Body of pancreas (tissue), 4 donors: ENCODE measurements around the gene ATF6. TPM values are rescaled to one million over a fixed set of nuclear protein-coding genes. Genes with fewer than 3 reads are reported as not detected.

Experiments used
- ATAC-seq: fragments of 150-250 bp; one replicate; pipeline ENCODE4 v1.9.1; 2016
- DNase-seq, 4 donors: peaks; one replicate each; pipeline ENCODE4 v3.0.0-alpha.2; 2019
- H3K27ac ChIP-seq, 4 donors: fragments of 200-600 bp; sonication (generic); 1 replicate in 3 of 4; 2 replicates in 1 of 4; pipeline versions ENCODE4 v1.5.1 to v1.6.1; 2016 to 2019; ENCODE audit warnings: mild to moderate bottlenecking in 1 of 4, mixed read lengths in 1 of 4, moderate library complexity in 1 of 4
- H3K27me3 ChIP-seq, 2 donors: fragments of 200-600 bp; sonication (generic); one replicate each; pipeline ENCODE4 v1.6.0; 2016; ENCODE audit warnings: mild to moderate bottlenecking in 1 of 2
- H3K36me3 ChIP-seq, 2 donors: fragments of 200-600 bp; sonication (generic); replicated peaks in 1 of 2; 2 replicates each; pipeline ENCODE4 v1.5.1; 2016; ENCODE audit warnings: low read depth in 2 of 2; ENCODE audit not compliant: insufficient read depth in 1 of 2
- H3K4me1 ChIP-seq: fragments of 200-600 bp; sonication (generic); one replicate; pipeline ENCODE4 v1.6.0; 2016
- H3K4me3 ChIP-seq, 2 donors: fragments of 200-600 bp; sonication (generic); 1 replicate in 1 of 2; 2 replicates in 1 of 2; pipeline ENCODE4 v1.5.1; 2016 to 2019
- H3K9me3 ChIP-seq, 3 donors: fragments of 200-600 bp; sonication (generic); 1 replicate in 2 of 3; 2 replicates in 1 of 3; pipeline ENCODE4 v1.5.1; 2016
- CTCF ChIP-seq, 7 experiments: fragments of 450-650 bp in 4 of 7; fragments of 200-600 bp in 3 of 7; sonication (generic) in 3 of 7; IDR thresholded peaks; one replicate each; pipeline ENCODE4 v1.5.1; 2016 to 2019; ENCODE audit warnings: antibody characterized with exemption in 7 of 7
- POLR2A ChIP-seq, 3 donors: fragments of 450-650 bp; IDR thresholded peaks; one replicate each; pipeline ENCODE4 v1.6.1; 2016; ENCODE audit warnings: antibody characterized with exemption in 3 of 3, mild to moderate bottlenecking in 2 of 3
- WGBS, 2 donors: methylation state at CpG; one replicate each; pipeline ENCODE4 v1.1.5; 2017; 5-methylcytosine and 5-hydroxymethylcytosine counted together
- intact Hi-C: fragments of 100-400 bp; cut with DNase I; formaldehyde crosslinking; loops from one replicate; pipeline ENCODE4 v1.15.1; 2023
- total RNA-seq, 2 donors: library from RNA; depleted of rRNA; stranded (reverse); fragments of >200 nt; gene quantifications; one replicate each; pipeline ENCODE4 v1.1.0, GENCODE V29; 2016

Gene ATF6
- total RNA-seq, 2 donors from 2014 or later, result 12.5 to 16.3 TPM

GRCh38 chr1:161983725-161984124 is 217.6 kb downstream of the ATF6 start:
- ATAC-seq (no peak), DNase-seq (no peak)
- WGBS, 2 donors, result 80 to 87% methylated on average over 18 to 22 of the region's 22 CpGs
- no peak for TF ChIP-seq POLR2A (IDR thresholded peaks at IDR 0.05)
- no peak for TF ChIP-seq CTCF (IDR thresholded peaks at IDR 0.05)
- H3K27ac ChIP-seq, result no peak overlapping the region
- no peaks in the 10 kb centered on the region for H3K4me1 ChIP-seq
- intact Hi-C loops, result no loop called here
- H3K27me3 ChIP-seq, result no peaks in the 10 kb centered on the region
- no peaks in the 10 kb centered on the region for H3K36me3 ChIP-seq
- H3K4me3 ChIP-seq, result no peak overlapping the region
- peaks cover 0 to 9% (median 0%) of the 10 kb centered on the region in 3 donors for H3K9me3 ChIP-seq

GRCh38 chr1:161985301-161985822 is 219.2 kb downstream of the ATF6 start:
- H3K4me3 ChIP-seq, result no peak overlapping the region
- H3K27me3 ChIP-seq, result no peaks in the 10 kb centered on the region
- ATAC-seq (no peak), DNase-seq (no peak)
- TF ChIP-seq CTCF (IDR thresholded peaks at IDR 0.05) (no peak), POLR2A (IDR thresholded peaks at IDR 0.05) (no peak)
- no peak overlapping the region for H3K27ac ChIP-seq
- H3K4me1 ChIP-seq, result no peaks in the 10 kb centered on the region
- H3K36me3 ChIP-seq, result no peaks in the 10 kb centered on the region
- intact Hi-C loops, result no loop called here
- peaks cover 0 to 9% (median 0%) of the 10 kb centered on the region in 3 donors for H3K9me3 ChIP-seq
- 65 to 72% methylated on average over 5 of the region's 5 CpGs for WGBS, 2 donors

GRCh38 chr1:161986328-161986727 is 220.2 kb downstream of the ATF6 start:
- DNase-seq (no peak), ATAC-seq (no peak)
- Histone ChIP-seq H3K4me1 (no peaks in the 10 kb centered on the region), H3K27ac (no peak overlapping the region), H3K27me3 (no peaks in the 10 kb centered on the region), H3K36me3 (no peaks in the 10 kb centered on the region), H3K4me3 (no peak overlapping the region), H3K9me3 (peaks cover 0 to 9% (median 0%) of the 10 kb centered on the region in 3 donors)
- intact Hi-C loops, result no loop called here
- WGBS, 2 donors, result 65 to 76% methylated on average over 4 of the region's 4 CpGs
- TF ChIP-seq CTCF (IDR thresholded peaks at IDR 0.05), result no peak
- TF ChIP-seq POLR2A (IDR thresholded peaks at IDR 0.05), result no peak

GRCh38 chr1:161987303-161987702 is 221.2 kb downstream of the ATF6 start:
- Histone ChIP-seq H3K27ac (no peak overlapping the region), H3K9me3 (peaks cover 0 to 9% (median 0%) of the 10 kb centered on the region in 3 donors), H3K27me3 (no peaks in the 10 kb centered on the region), H3K4me3 (no peak overlapping the region), H3K36me3 (no peaks in the 10 kb centered on the region), H3K4me1 (no peaks in the 10 kb centered on the region)
- ATAC-seq, result no peak
- intact Hi-C loops, result no loop called here
- no peak for DNase-seq
- no peak for TF ChIP-seq CTCF (IDR thresholded peaks at IDR 0.05)
- no peak for TF ChIP-seq POLR2A (IDR thresholded peaks at IDR 0.05)
- WGBS, 2 donors, result 69 to 80% methylated on average over 1 of the region's 1 CpG

- intact Hi-C loops, result no loop called here
- DNase-seq, result no peak
- no peak for ATAC-seq
- Histone ChIP-seq H3K27ac (no peak overlapping the region), H3K36me3 (no peaks in the 10 kb centered on the region), H3K9me3 (peaks cover 0 to 9% (median 0%) of the 10 kb centered on the region in 3 donors), H3K4me3 (no peak overlapping the region), H3K27me3 (no peaks in the 10 kb centered on the region), H3K4me1 (no peaks in the 10 kb centered on the region)
- 59 to 68% methylated on average over 5 of the region's 5 CpGs for WGBS, 2 donors
- TF ChIP-seq CTCF (IDR thresholded peaks at IDR 0.05) (no peak), POLR2A (IDR thresholded peaks at IDR 0.05) (no peak)
These were observed 221.8 kb downstream of the ATF6 start for GRCh38 chr1:161987872-161988271.
